NCI-H1048 (cell line): Measurements from ENCODE around the gene SLC26A3.

Source experiments
- DNase-seq: peaks from one replicate; lab custom pipeline; 2025; lab: John Stamatoyannopoulos, UW

Gene SLC26A3

DNA sequence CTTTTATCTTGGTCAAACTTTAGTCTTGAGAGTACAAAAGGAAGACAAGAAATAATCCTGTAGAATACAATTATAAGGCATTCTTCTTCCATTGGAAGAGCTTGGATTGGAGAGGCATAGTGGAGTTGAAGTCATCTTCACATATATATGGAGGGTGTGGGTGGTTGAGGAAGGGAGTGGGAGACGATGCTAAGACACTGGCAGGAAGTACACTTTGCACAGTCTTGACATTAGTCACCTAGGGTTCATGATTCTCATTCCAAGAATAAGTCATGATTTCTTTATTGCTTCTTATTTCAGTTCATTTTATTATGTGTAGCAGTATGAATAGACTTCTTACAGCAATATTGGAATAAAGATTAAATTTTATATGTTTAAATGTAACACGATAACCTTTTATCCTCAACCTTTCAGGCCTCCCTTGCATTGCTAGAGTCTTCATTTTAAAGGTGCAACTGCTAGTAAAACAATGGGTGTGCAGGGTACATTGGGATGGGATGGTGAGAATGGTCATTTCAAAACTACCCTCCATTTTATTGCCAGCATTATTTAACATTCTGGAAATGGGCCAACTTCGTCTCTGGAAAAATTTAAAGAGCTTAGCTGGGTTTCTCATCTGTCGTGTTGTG is 12.3 kb upstream of the SLC26A3 start:
- DNase-seq = no peak

DNA sequence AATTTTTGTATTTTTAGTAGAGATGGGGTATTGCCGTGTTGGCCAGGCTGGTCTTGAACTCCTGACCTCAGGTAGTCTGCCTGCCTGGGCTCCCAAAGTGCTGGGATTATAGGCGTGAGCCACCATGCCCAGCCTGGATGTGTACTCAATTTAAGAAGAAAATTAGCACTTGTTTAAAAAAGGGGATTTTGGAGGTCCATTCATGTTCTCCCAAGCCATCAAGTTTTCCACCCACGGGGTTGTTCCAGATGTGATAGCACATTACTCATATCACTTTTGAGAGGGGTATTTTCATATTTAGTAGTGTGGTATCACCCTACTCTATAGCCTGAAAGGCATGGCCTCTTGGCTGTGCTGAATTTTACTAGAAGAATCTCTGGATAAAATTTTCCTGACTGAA is 10.5 kb upstream of the SLC26A3 start:
- no peak for DNase-seq

DNA sequence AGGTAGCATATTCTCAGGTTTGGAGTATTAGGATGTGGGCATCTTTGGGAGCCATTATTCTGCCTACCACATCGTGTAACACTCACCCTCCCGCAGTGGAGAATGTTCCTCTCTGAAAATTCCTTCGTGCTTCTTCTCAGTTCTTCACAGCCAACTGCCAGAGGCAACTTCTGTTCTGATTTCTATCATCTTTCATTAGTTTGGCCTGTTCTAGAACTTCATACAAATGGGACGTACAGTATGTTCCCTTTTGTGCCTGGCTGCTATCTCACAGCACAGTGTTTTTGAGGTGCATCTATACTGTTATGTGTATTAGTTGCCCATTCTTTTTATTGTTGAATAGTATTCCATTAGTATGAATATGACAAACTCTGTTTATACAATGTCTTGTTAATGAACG is 8.9 kb upstream of the SLC26A3 start:
- DNase-seq = no peak

DNA sequence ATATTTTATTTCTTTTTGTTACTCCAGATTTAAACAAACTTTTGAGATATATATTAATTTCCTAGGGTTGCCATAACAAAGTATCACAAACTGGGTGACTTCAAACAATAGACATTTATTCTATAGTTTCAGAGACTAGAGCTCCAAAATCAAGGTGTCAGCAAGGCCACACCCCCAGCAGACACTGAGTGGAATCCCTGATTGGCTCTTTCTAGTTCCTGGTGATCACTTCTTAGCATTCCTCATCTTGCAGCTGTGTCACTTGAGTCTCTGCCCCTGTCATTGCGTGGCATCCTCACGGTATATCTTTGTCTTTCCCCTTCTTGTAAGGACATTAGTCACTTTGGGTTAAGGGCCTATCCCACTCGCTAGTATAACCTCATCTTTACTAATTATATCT is 7.6 kb upstream of the SLC26A3 start:
- DNase-seq = no peak

DNA sequence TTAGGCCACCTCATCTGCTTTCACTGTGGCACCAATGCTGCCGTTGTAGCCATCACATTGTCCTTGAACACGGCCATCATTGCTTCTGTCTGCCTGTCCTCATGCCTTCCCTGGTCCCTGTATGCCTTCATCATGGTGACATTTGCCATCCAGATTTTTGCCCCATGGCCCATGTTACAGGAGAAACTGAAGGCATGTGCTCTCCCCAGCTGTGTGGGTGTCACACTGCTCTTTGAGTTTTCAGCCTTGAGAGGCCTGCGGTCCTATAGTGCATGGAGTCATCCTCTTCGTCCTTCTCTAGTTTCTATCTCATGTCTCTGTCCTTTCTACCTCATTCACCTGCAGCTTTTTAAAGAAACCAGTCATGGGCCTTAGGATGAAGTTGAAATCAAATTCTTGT is 6.2 kb upstream of the SLC26A3 start:
- no peak for DNase-seq

DNA sequence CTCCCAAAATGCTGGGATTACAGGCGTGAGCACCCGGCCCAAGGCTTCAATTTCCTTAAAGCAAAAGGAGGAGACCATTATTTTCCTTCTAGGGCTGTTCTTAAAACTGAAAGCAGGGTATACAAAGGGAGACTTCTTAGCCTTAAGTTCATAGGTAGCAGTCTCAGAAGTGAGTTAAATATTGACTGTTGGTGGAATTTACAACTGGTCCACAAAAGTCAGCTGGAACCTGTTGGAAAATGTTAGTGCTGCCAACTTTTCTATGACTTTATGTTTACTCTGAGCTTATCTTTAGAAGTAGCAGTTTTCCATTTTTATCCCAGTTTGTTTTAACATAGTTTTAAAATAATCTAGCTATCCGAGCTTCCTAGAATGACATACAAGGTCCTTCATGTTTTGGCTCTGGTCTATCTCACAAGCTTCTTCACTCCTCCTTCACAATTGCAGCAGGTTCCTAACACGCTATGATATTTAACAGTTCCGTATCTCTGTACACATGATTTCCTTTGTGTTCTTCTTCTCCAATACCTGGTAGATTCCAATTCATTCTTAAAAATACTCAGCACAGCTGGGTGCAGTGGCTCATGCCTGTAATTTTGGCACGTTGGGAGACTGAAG is 3.3 kb downstream of the SLC26A3 start:
- DNase-seq = no peak

DNA sequence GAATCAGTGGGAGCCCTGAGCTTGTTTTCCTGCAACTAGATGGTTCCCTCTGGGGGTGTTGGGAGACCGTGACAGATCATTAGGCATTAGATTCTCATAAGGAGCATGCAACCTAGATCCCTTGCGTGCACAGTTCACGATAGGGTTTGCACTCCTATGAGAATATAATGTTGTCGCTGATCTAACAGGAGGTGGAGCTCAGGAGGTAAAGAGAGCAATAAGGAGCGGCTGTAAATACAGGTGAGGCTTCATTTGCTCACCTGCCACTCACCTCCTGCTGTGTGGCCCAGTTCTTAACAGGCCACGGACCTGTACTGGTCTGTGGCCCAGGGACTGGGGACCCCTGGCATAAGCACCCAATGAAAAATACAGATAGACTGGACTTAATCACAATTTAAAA is 10.7 kb downstream of the SLC26A3 start:
- no peak for DNase-seq

DNA sequence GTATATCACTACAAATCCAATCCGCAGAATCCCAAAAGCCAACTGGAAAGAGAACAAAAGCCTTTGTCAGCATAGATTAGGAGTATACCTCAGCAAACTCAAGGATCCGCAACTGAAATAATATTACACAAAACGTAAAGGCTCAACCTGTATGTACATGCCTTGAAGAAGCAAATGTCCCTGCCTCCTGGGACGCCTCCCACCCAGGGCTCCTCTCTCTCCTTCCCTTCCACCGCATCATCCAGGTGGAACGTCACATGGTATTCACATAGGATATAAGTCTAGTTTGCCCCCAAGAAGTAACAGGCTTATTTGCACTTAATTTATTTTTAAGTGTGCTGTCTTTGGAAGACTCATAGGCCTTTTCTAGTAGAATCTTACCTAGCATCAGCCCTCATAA is 13.4 kb downstream of the SLC26A3 start:
- no peak for DNase-seq

DNA sequence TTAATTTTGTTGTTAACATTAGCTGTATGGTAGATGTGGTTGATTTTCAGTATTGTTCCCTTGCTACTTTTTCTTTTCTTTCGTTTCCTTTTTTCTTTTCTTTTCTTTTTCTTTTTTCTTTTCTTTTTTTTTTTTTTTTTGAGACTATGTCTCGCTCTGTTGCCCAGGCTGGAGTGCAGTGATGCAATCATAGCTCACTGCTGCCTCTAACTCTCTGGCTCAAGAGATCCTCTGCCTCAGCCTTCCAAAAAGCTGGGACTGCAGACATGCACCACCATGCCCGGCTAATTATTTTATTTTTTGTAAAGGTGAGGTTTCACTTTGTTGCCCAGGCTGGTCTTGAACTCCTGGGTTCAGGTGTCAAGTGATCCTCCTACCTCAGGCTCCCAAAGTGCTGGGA is 14.4 kb downstream of the SLC26A3 start:
- no peak for DNase-seq

DNA sequence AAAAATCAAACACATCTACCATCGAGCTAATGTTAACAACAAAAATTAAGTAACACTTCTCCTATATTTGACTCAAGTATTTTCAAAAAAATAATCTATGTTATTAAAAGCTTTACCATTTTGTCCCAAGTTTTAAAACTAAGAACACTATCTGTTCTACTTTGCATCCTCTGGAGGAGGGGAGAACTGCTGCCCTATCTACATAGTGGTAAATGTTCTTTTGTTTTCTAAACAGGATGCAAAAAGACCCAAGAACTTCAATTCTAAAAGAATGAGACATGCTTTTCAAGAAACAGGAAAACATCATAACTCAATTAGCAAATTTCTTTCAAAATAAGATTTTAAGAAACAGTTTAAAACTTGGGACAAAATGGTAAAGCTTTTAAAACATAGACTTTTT is 14.8 kb downstream of the SLC26A3 start:
- DNase-seq = no peak

DNA sequence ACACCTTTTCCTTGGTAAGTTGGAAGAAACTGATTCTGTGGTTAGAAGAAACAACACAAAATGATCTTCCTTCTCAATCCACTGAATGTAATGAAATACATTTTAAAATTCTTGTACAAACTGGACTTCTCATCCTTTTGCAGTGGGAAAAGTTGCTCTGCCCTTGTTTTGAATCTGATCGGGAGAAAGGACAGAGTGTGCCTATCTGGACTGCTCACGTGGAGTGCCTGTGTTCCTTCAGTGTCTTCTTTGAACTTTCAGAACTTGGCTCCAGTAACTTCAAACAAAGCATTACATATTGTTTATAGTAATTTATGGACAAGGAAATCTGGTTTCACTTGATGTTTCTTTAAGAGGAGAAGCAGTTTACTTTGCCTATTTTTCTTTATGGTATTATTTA is 17.1 kb downstream of the SLC26A3 start:
- no peak for DNase-seq

DNA sequence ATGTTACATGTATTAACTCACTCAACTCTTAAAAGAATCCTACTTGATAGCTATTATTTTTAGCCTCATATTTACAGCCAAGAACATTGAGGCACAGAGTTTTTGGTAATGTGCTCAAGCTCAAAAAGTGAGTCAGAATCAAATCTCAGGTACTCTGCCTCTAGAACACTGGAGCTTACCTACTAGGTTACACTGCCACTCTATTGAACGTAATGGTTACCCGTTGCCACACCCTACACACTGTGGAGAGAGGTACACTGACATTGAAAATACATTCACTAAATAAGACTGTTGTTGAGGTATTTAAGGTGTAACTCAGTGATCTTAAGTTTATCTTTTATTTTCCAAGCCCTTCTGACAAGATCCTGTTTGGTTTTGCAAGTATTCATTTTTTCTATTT is 17.9 kb downstream of the SLC26A3 start:
- no peak for DNase-seq

DNA sequence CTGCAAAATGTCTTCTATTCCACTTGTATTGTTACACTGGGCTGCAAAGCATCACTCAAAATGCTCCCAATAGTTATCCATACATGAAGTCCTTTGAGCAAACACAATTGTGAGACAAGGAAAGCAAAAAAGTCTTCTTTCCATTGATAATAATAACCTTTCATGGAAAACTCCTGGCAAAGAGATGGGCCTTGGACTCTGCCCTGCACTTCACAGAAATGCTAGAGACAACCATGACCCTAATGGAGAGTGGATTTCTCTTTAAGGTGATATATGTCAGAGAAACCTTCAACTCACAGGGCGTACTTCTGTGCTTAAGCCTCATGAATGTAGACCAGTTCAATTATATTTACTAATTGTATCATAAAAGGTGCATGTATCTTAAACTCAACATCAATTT is 19.4 kb downstream of the SLC26A3 start:
- DNase-seq = no peak

DNA sequence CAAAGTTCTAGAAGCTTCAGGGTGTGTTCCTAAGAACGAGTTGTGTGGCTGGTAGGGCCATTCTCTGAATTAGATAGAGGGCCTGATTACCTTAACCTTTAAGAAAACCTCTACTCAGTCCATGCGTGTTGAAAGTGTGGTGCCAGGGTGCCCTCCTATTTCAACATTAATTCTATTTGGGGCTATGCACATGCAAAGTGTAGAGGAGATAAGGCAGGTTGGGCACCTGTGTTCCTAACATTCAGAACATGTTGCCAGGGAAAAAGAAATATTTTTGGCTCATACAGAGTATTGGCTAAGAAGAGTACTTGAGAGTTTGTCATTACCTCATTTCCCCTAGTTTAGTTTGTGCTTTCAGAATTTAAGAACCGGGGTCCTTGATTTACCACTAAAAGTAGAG is 20.6 kb downstream of the SLC26A3 start:
- no peak for DNase-seq

DNA sequence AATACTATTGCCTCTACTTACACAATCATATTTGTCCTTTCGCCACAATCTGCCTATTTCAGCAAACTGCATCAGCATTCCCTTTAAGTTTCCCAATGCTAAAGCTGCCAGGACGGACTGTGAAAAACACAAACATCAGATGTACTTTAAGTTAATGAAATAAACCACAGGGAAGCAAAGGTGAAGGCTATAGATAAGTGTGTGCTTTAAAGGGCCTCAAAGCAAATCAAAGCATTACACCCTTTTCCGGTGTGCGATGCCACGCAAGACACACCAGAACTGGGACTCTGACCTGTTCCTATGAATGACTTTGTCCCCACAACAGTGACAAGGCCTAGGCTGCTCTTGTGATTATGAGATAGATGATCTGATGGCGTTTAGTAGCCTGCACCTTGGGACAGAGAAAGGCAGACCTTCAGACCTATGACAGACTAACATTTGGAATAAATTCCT is 23.4 kb downstream of the SLC26A3 start:
- no peak for DNase-seq

DNA sequence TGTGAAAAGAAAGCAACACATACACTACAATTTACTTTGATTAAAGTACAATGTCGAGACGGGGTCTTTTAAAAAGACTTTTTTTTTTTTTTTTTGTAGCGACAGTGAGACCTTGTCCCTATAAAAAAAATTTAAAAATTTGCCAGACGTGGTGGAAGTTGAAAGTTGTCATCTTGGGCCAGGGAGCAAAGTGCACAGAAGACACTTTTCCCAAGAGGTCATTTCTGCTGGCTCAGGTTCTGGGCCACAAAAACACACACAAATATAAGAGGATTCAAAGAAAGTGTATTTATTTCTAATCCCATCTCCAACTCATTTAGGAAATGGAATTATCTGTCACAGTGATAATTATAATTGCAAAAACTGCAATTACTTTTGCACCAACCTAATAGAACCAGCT is 24.7 kb downstream of the SLC26A3 start:
- no peak for DNase-seq

DNA sequence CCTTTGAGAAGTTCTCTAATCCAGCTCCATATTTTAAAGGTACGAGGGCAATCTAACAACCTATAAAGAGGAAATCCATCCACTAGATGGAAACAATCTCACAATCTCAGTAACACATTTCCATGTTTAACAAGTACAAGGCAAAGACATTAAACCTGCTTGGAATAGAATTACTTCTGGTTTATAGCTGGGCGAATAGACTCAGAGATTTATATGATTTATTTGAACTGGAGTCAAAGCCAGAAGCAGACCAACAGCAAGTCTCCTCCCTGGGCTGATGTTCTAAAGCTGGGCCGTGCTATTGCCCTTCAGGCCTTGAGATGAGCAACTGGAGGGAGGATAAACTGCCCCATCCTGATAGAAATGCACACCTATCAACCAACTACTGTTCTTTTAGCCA is 25.3 kb downstream of the SLC26A3 start:
- DNase-seq = no peak

DNA sequence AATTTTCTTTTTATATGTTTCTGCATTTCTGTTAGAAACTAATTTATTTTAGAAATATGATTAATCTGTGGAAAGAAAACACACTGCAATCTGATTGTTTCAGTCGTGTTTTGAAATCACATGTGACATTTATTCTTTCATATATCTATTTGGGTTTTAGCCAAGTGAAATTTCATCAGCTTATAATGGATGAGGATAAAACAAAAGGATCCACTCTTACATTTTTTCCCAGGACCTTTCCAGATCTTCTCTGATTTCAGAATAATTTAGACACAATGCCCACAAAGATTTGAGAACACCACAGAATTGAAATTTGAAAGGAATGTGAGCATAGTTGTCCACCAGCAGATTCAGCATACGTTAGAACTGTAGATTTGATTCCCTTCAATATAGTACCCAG is 30.0 kb downstream of the SLC26A3 start:
- no peak for DNase-seq

DNA sequence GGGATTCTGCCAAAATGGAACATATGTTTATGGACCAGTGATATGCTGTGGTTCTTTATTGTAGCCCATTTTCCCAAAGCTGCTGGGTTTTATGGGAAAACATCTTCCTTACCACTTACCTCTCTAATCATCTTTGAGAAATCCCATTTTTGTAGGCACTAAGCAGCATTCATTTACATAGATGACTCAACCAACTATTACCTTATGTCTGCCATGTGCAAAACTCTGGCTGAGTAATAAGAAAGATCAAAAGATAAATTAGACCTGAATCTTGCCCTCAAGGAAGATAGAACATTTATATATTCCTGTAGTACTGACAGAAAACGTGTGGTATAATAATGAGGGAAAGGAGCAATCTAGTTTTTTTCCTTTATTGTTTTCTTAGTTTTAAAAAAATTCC is 34.8 kb downstream of the SLC26A3 start:
- no peak for DNase-seq

DNA sequence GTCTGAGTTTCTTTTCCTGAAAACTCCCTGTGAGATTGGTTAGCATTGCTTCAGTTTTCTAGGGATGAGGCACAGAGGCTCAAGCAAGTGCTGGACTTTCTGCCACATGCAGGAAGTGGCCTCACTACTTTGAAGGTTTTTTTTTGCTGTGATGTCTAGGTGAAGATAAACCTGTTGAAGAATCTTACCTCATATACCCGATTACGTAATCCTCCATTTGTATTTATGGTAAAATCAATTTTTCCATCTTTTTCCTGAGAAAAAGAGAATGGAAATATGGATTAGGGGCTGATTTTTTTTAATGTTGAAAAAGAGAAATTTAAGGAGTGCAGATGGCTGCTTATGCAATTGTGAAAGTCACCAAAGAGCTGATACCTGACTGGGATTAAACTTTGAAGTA is 35.6 kb downstream of the SLC26A3 start:
- DNase-seq = no peak

DNA sequence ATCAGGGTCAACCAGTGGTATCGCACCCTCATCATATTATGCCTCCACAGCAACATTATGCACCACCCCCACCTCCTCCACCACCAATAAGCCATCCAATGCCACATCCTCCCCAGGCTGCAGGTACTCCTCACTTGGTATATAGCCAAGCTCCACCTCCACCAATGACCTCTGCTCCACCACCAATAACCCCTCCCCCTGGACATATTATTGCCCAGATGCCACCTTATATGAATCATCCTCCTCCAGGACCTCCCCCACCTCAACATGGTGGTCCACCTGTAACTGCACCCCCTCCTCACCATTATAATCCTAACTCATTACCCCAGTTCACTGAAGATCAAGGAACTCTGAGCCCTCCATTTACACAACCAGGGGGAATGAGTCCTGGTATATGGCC is 44.4 kb downstream of the SLC26A3 start:
- DNase-seq = no peak

DNA sequence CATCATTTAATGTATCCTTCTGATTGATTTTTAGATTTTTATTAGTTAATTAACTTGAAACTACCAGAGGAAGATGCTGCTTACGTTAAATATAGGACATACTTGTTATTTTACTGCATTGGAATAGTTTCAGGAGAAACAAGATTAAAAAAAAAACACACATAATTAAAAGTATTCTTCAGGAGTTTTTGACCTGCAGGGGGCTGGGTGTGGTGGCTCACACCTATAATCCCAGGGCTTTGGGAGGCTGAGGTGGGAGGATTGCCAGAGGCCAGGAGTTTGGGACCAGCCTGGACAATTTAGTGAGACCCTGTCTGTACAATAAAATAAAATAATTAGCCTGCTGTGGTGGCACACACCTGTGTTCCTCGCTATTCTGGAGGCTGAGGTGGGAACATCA is 48.4 kb downstream of the SLC26A3 start:
- DNase-seq = no peak

DNA sequence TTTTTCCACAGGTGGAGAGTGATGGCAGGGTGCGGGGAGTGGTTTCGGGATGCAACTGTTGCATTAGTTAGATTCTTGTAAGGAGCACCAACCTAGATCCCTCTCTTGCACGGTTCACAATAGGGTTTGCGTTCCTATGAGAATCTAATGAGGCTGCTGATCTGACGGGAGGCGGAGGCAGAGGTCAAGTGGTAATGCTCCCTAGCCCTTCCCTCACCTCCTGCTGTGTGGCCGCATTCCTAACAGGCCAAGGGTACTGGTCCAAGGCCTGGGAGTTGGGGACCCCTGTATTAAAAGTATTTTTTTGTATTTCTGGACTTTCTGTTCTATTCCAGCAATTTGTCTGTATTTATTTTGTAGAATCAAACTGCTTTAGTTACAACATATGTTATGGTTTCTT is 51.9 kb downstream of the SLC26A3 start:
- DNase-seq = no peak

DNA sequence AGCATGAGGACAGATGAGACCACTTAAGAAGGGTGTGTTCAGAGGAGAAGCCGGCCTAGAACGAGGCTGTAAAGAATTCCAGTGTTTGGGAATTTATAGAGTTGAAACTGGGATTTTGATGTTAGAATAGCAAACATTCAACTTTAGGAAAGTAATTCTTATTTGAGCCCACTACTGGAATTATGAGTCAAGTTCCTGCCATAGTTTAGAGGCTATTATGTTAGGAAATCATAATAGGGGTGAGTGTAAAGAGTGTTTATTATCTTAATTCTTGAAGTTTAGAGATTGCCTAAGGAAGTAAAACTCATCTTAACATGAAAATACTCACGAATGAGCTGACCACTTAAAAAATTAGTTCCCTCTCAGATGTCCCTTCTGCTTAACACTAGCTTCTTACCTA is 57.0 kb downstream of the SLC26A3 start:
- no peak for DNase-seq
